ENCODE data around the gene ZNF92. TPM values are rescaled to one million over a fixed set of nuclear protein-coding genes. Genes with fewer than 3 reads are reported as not detected.

ZNF92 gene
- total and polyA plus RNA-seq, 2 of the 13 experiments (the other 11 are each of a cell fraction or from before 2014, with no cell fraction given) = 4.0 to 13.2 TPM

- TF ChIP-seq, protein P1, sequence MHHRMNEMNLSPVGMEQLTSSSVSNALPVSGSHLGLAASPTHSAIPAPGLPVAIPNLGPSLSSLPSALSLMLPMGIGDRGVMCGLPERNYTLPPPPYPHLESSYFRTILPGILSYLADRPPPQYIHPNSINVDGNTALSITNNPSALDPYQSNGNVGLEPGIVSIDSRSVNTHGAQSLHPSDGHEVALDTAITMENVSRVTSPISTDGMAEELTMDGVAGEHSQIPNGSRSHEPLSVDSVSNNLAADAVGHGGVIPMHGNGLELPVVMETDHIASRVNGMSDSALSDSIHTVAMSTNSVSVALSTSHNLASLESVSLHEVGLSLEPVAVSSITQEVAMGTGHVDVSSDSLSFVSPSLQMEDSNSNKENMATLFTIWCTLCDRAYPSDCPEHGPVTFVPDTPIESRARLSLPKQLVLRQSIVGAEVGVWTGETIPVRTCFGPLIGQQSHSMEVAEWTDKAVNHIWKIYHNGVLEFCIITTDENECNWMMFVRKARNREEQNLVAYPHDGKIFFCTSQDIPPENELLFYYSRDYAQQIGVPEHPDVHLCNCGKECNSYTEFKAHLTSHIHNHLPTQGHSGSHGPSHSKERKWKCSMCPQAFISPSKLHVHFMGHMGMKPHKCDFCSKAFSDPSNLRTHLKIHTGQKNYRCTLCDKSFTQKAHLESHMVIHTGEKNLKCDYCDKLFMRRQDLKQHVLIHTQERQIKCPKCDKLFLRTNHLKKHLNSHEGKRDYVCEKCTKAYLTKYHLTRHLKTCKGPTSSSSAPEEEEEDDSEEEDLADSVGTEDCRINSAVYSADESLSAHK (CRISPR knock-in tag; IDR thresholded peaks at IDR 0.05; ENCODE audit: borderline replicate concordance) = no peak
- TF ChIP-seq TFDP1 (CRISPR knock-in tag; IDR thresholded peaks at IDR 0.05; ENCODE audit: borderline replicate concordance) (peak; percentile 23; the same call in 1 of the 2 replicates), ZBTB20 (CRISPR knock-in tag; IDR thresholded peaks at IDR 0.05; ENCODE audit: borderline replicate concordance, low read depth) (peak; percentile 93), ZNF644 (CRISPR knock-in tag; IDR thresholded peaks at IDR 0.05; ENCODE audit: low read depth) (peak; percentile 98), ZNF543 (CRISPR knock-in tag; IDR thresholded peaks at IDR 0.05) (0 out of 2 replicates have a peak, but pooled peaks have one; percentile 41), JUNB (CRISPR knock-in tag; IDR thresholded peaks at IDR 0.05; ENCODE audit: borderline replicate concordance) (no peak), DR1 (CRISPR knock-in tag; IDR thresholded peaks at IDR 0.05) (no peak), SP5 (CRISPR knock-in tag; IDR thresholded peaks at IDR 0.05; ENCODE audit: borderline replicate concordance, low read depth) (peak; percentile 88), PCBP2 (optimal IDR thresholded peaks at IDR 0.05; ENCODE audit: low read depth, low read length, poor library complexity, severe bottlenecking) (no peak), SOX5 (CRISPR knock-in tag; IDR thresholded peaks at IDR 0.05; ENCODE audit: borderline replicate concordance) (peak; percentile 93), ZSCAN20 (CRISPR knock-in tag; IDR thresholded peaks at IDR 0.05; ENCODE audit: borderline replicate concordance) (peak; percentile 99), EED (CRISPR knock-in tag; IDR thresholded peaks at IDR 0.05) (no peak), NFIC (IDR thresholded peaks at IDR 0.05; ENCODE audit: low read length) (peak; percentile 94), RARA (CRISPR knock-in tag; IDR thresholded peaks at IDR 0.05) (peak; percentile 95), ZNF510 (CRISPR knock-in tag; IDR thresholded peaks at IDR 0.05; ENCODE audit: low read depth) (0 out of 2 replicates have a peak, but pooled peaks have one; percentile 23), FOXK1 (CRISPR knock-in tag; IDR thresholded peaks at IDR 0.05; ENCODE audit: borderline replicate concordance, low read depth) (peak; percentile 82; the same call in 1 of the 2 replicates), DPF2 (CRISPR knock-in tag; IDR thresholded peaks at IDR 0.05; ENCODE audit: borderline replicate concordance, low read depth) (peak; percentile 99), HNRNPLL (IDR thresholded peaks at IDR 0.05; ENCODE audit: low read depth, low read length, poor library complexity, severe bottlenecking) (no peak)
- TF ChIP-seq, protein P2, sequence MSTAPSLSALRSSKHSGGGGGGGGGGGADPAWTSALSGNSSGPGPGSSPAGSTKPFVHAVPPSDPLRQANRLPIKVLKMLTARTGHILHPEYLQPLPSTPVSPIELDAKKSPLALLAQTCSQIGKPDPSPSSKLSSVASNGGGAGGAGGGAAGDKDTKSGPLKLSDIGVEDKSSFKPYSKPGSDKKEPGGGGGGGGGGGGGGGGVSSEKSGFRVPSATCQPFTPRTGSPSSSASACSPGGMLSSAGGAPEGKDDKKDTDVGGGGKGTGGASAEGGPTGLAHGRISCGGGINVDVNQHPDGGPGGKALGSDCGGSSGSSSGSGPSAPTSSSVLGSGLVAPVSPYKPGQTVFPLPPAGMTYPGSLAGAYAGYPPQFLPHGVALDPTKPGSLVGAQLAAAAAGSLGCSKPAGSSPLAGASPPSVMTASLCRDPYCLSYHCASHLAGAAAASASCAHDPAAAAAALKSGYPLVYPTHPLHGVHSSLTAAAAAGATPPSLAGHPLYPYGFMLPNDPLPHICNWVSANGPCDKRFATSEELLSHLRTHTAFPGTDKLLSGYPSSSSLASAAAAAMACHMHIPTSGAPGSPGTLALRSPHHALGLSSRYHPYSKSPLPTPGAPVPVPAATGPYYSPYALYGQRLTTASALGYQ (CRISPR knock-in tag; IDR thresholded peaks at IDR 0.05) = peak; percentile 95
- TF ChIP-seq, protein P3, sequence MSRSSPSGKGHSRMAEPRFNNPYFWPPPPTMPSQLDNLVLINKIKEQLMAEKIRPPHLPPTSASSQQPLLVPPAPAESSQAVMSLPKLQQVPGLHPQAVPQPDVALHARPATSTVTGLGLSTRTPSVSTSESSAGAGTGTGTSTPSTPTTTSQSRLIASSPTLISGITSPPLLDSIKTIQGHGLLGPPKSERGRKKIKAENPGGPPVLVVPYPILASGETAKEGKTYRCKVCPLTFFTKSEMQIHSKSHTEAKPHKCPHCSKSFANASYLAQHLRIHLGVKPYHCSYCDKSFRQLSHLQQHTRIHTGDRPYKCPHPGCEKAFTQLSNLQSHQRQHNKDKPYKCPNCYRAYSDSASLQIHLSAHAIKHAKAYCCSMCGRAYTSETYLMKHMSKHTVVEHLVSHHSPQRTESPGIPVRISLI (CRISPR knock-in tag; IDR thresholded peaks at IDR 0.05; ENCODE audit: borderline replicate concordance) = peak; percentile 90
These were observed 71.5 kb downstream of the ZNF92 start (continued) for GRCh38 chr7:65444899-65445823.
